Muscle of back (tissue), 13 donors: ENCODE data around the gene RHO. TPM values are rescaled to one million over a fixed set of nuclear protein-coding genes. Genes with fewer than 3 reads are reported as not detected.
"Not testable (repeated sequence)": the region's sequence is repeated elsewhere in the genome, so short reads cannot be mapped to it uniquely, and the experiment has no call there.

Experiments used
- DNase-seq, 3 donors: peaks; one replicate each; pipeline versions ENCODE4 v3.0.0 to v3.0.0-alpha.2; 2013
- long read RNA-seq, 9 donors: transcript quantifications; one replicate each; lab custom pipeline, GENCODE V29; 2026
- polyA plus RNA-seq, 10 donors: library from polyadenylated mRNA; unstranded; fragments of 120-200 nt; gene quantifications; one replicate each; pipeline ENCODE4 v1.2.1, GENCODE V29; 2013; ENCODE audit not compliant: insufficient read length in 10 of 10

RHO gene
- polyA plus RNA-seq: under 1 TPM in 3 of 10 donors, not detected in 7; 0.04 to 0.14 (median 0.10) TPM
- long read RNA-seq, donor 1: 0 reads
- long read RNA-seq, donor 2: 0 reads
- long read RNA-seq, donor 3: 0 reads
- long read RNA-seq, donor 4: 0 reads
- long read RNA-seq, donor 5: 0 reads
- long read RNA-seq, donor 6: 0 reads
- long read RNA-seq, donor 7: 0 reads
- long read RNA-seq, donor 8: 0 reads
- long read RNA-seq, donor 9: 0 reads

DNA sequence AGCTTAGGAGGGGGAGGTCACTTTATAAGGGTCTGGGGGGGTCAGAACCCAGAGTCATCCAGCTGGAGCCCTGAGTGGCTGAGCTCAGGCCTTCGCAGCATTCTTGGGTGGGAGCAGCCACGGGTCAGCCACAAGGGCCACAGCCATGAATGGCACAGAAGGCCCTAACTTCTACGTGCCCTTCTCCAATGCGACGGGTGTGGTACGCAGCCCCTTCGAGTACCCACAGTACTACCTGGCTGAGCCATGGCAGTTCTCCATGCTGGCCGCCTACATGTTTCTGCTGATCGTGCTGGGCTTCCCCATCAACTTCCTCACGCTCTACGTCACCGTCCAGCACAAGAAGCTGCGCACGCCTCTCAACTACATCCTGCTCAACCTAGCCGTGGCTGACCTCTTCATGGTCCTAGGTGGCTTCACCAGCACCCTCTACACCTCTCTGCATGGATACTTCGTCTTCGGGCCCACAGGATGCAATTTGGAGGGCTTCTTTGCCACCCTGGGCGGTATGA, at the start of gene RHO:
Gene RHO, plus strand, starts transcription at position 51 of the 512 bp plus-strand sequence. Its CDS starts 95 bp downstream, at position 146.
- DNase-seq: no peak

GRCh38 chr3:129481225-129481765, 47.1 kb upstream of the RHO start:
- peak in 2 of 3 donors; percentile 45 to 72 for DNase-seq

GRCh38 chr3:129481766-129482332, 46.6 kb upstream of the RHO start:
- DNase-seq: peak in 2 of 3 donors; percentile 63 to 77

GRCh38 chr3:129482721-129483120, 45.7 kb upstream of the RHO start:
- DNase-seq: no peak

GRCh38 chr3:129483870-129484269, 44.6 kb upstream of the RHO start:
- no peak for DNase-seq

DNA sequence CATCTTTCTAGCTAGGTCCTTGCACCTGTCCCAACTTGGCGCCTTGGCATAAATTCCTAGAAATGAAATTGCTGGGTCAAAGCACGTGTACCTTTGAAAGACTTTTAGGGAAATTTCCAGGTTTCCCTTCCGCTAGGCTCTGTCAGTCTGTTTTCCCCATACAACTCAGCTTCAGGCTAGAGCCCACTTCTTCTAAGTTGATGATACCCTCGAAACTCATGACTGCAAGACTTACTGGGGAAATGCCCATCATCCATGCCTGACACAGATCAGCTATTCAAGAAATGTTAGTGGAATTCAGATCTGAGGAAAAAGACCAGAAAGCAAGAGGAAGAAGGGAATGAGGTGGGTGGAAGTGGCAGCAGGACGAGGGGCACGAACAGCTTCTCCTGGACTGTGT, 43.3 kb upstream of the RHO start:
- DNase-seq: not testable (repeated sequence)

GRCh38 chr3:129485721-129486663, 42.4 kb upstream of the RHO start:
- DNase-seq: peak; percentile 42 to 63 (median 53)

DNA sequence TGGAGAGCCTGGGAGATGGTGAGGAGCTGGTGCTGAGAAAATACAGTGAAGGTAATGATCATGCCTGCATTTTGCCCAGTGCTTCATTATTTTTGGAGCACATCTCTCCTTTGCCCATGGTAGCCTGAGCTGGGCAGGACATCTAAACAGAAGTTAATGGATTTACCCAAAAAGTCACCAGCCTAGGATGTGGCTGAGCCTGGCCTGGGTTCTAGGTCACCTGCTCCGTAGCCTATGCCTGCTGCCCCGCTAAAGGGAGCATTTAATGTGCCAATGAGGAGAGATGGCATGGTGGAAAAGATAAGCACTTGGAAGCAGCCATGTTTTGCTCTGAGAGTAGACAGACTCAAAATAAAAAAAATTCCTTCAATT, 41.8 kb upstream of the RHO start:
- no peak for DNase-seq

- DNase-seq: no peak
Measured at GRCh38 chr3:129487183-129487867, 41.1 kb upstream of the RHO start.

DNA sequence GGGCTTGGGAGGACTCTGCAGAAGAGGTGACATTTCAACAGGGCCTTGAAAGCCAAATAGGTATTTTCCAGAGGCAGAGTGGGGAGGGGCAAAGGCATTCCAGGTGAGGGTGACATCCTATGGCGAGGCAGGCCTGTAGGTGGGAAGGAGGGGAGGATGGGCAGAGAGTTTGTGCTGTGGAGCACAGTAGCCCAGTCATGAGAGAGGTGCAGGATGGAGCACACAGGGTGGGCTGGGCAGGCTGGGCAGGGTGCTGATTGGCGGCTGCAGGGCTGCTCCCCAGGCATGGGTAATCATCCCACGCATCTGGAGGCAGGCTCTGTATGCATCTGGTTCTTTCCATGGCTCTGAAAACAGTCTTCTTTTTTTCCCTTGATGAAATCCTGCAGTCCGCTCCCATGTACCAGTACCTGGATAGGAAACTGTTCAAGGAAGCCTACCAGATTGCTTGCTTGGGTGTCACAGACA, 40.5 kb upstream of the RHO start:
- DNase-seq: not testable (repeated sequence)

GRCh38 chr3:129489258-129489657, 39.2 kb upstream of the RHO start:
- not testable (repeated sequence) for DNase-seq

DNA sequence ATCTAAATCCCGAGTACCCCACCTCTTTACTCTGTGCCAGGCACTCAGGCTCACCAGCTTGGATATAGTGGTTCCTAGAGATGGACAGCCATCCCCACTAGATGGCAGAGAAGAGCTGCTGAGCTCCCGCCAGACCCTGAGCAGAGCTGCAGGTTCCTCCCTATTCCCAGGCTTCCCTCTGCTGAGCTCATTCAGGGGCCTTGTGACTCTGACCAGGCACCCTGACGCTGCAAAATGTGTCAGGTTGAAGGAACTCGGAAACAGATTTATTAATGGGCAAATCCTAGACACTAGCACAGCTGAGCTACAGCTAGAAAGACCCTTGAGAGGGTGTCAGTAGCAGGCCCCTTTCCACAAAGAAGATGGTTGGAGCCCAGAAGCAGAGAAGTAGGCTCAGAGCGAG, 38.2 kb upstream of the RHO start:
- DNase-seq: peak; percentile 81 to 91 (median 85)

- DNase-seq: not testable (repeated sequence)
Measured at GRCh38 chr3:129491077-129491476, 37.4 kb upstream of the RHO start.

DNA sequence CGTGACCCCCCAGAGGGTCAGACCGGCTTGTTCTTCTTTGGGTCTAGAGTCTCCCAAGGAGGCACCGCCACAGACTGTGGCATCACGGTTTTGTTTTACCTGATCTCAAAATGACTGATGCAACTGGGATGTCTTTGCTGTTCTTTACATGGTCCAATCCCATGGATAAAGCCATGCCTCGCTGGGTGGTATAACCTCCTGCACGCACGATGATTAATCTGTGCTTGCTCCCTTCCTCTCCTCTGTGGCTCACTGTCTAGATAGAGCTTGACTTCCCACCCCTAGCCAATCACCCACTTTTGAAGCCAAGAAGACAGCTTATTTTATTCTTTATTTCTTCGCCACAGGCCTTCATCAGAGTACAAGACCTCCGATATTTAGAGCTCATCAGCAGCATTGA, 36.6 kb upstream of the RHO start:
- DNase-seq: no peak

- DNase-seq: no peak
Measured at GRCh38 chr3:129492691-129493090, 35.7 kb upstream of the RHO start.

GRCh38 chr3:129493206-129493605, 35.2 kb upstream of the RHO start:
- no peak for DNase-seq

DNA sequence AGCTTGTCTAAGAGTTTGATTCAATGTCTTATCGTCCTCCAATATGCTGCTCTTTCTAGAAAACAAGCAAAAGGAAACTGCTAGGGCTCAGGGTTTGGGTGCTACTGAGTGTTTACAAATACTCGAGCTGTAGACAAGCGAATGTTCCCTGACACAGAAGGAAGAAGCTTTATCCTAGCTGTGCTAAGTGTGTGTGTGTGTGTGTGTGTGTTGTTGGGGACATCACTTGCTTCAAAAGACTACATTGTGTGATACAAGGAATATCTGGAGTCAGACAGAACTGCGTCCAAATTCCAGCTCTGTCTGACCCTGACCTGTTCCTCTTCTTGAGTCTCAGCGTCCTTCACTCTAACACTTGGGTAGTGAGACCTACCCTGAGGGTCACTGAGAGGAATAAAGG, 33.9 kb upstream of the RHO start:
- DNase-seq: not testable (repeated sequence)

DNA sequence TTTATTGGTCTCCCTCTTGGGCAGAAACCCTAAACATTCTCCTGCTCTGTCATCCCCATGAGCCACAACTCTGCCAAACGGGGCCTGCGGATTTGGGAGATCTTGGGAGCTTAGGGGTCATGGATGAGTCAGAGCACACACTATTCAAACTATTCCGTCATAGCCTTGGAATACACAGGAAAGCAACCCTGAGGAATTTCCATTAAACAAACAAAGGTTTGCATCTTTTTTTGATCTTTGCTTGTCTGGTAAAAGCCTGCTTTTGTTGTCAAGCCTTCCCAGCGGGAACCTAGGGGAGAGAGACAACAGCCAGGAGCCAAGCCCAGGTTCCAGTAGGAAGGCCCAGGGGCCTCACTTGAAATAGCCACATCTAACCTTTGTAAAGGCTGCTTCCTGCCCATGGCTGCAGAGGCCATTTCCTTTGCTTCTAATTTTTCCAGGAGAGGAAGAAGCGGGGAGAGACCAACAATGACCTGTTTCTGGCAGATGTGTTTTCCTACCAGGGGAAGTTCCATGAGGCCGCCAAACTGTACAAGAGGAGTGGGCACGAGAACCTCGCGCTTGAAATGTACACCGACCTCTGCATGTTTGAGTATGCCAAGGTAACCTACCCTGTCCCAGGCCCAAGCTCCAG, 33.3 kb upstream of the RHO start:
- not testable (repeated sequence) for DNase-seq

GRCh38 chr3:129497876-129498275, 30.6 kb upstream of the RHO start:
- not testable (repeated sequence) for DNase-seq

DNA sequence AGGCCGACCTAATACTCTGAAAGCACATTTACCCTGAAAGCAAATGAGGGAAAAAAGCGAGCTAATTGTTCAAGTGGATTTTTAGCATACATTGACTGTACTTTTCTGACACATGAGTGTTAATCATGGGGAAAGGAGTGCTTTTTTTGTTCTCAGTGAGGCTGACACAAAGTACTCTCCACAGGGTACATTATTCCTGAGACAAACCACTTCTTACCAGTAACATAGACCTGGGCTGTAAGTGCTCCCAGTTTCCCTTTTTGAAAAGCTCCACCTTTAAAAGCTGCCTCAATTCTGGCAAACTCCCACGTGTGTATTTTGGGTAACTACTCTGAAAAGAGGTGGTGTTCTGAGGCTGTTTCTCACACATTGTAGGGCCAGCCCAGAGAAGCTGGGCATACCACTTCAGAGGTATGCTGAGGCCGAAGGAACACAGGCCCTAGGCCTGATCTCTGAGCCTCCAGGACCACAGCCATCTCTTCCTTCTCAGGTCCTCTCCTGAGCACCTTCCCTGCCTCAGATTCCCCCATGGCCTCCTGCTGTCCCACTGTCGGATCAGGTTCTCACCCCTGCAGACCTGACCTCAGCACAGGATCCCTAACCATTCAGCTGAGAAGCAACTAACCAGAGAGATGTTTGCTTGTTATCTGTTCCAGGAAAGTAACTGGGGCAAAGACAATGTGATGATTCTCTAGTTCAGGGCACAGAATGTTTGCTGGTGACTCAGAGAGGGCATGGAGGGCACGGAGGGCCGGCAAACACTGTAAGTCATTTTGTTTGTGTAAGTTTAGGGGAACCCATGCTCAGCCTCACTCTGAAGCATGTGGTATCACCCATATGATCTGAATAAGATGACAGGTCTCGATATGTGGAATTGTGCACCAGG, 29.6 kb upstream of the RHO start:
- DNase-seq: not testable (repeated sequence)
